B cell (primary cell): Measurements from ENCODE around the gene ADI1. TPM values are rescaled to one million over a fixed set of nuclear protein-coding genes. Genes with fewer than 3 reads are reported as not detected.

Experiments used
- ATAC-seq: fragments of 200-7000 bp; cut with Tn5 transposase; one replicate; pipeline ENCODE4 v1.10.0; 2021; ENCODE audit warnings: low read depth, mild to moderate bottlenecking, moderate number of reproducible peaks, moderate library complexity
- CTCF ChIA-PET: fragments of 350-600 bp; sonication (Branson Sonifier 250); formaldehyde crosslinking; loops from one replicate; lab custom pipeline; 2021; ENCODE audit warnings: antibody characterized with exemption, inconsistent platforms; lab: Charles Lee
- POLR2A ChIA-PET: fragments of 350-600 bp; sonication (Branson Sonifier 250); formaldehyde crosslinking; loops from one replicate; lab custom pipeline; 2021; ENCODE audit warnings: antibody characterized with exemption; lab: Charles Lee
- DNase-seq: peaks from one replicate; pipeline ENCODE4 v3.0.0; 2013
- H2AFZ ChIP-seq: 2 replicates; pipeline ENCODE4 v1.6.1; 2012; ENCODE audit warnings: mild to moderate bottlenecking, low read depth, low read length; ENCODE audit not compliant: insufficient read depth, poor library complexity, severe bottlenecking
- H3K27ac ChIP-seq, 2 donors: 1 replicate in 1 of 2; 2 replicates in 1 of 2; pipeline ENCODE4 v1.5.1; 2012 to 2013; ENCODE audit warnings: low read length in 2 of 2, mild to moderate bottlenecking in 2 of 2, moderate library complexity in 1 of 2
- H3K27me3 ChIP-seq, 4 experiments: fragments of 200-600 bp in 1 of 4; sonication (generic) in 1 of 4; replicated peaks in 1 of 4; 1 replicate in 2 of 4; 2 replicates in 2 of 4; pipeline versions ENCODE4 v1.6.1 to v1.7.0; 2013 to 2016; ENCODE audit warnings: low read length in 3 of 4, mild to moderate bottlenecking in 2 of 4, mixed read lengths in 1 of 4, moderate library complexity in 1 of 4; ENCODE audit not compliant: insufficient read depth in 4 of 4, control insufficient read depth in 3 of 4; ENCODE audit errors: control extremely low read depth in 1 of 4
- H3K36me3 ChIP-seq, 2 experiments: replicated peaks in 1 of 2; 1 replicate in 1 of 2; 2 replicates in 1 of 2; pipeline versions ENCODE4 v1.6.1 to v1.7.1; 2013; ENCODE audit warnings: low read length in 1 of 2; ENCODE audit not compliant: insufficient read depth in 2 of 2, control insufficient read depth in 1 of 2; ENCODE audit errors: control extremely low read depth in 1 of 2, extremely low read depth in 1 of 2
- H3K4me1 ChIP-seq, 2 donors: fragments of 200-600 bp in 1 of 2; sonication (generic) in 1 of 2; 1 replicate in 1 of 2; 2 replicates in 1 of 2; pipeline versions ENCODE4 v1.5.1 to v1.6.1; 2013 to 2017; ENCODE audit warnings: low read length in 2 of 2; ENCODE audit not compliant: control insufficient read depth in 2 of 2, insufficient read depth in 2 of 2
- H3K4me2 ChIP-seq: replicated peaks from 2 replicates; pipeline ENCODE3; 2012; ENCODE audit warnings: mild to moderate bottlenecking, low read depth, low read length; ENCODE audit not compliant: poor library complexity, severe bottlenecking
- H3K4me3 ChIP-seq, 5 experiments: fragments of 200-600 bp in 1 of 5; sonication (generic) in 1 of 5; 1 replicate in 3 of 5; 2 replicates in 2 of 5; pipeline versions ENCODE4 v1.5.1 to v1.7.0; 2011 to 2016; ENCODE audit warnings: low read length in 4 of 5, mild to moderate bottlenecking in 4 of 5, low read depth in 2 of 5, control low read depth in 1 of 5, moderate library complexity in 1 of 5; ENCODE audit not compliant: insufficient read depth in 1 of 5; ENCODE audit errors: control extremely low read depth in 1 of 5, extremely low read depth in 1 of 5
- H3K79me2 ChIP-seq: fragments of 200-600 bp; sonication (generic); one replicate; pipeline ENCODE4 v1.6.0; 2016; ENCODE audit warnings: low read length; ENCODE audit not compliant: control insufficient read depth, insufficient read depth
- H3K9ac ChIP-seq: fragments of 200-600 bp; sonication (generic); 2 replicates; pipeline ENCODE4 v1.6.1; 2017; ENCODE audit warnings: mild to moderate bottlenecking, low read length, moderate library complexity
- H3K9me3 ChIP-seq, 3 donors: one replicate each; pipeline versions ENCODE4 v1.6.1 to v1.7.1; 2013; ENCODE audit warnings: low read length in 2 of 3; ENCODE audit not compliant: control insufficient read depth in 2 of 3, insufficient read depth in 1 of 3; ENCODE audit errors: control extremely low read depth in 1 of 3
- H4K20me1 ChIP-seq: 2 replicates; pipeline ENCODE4 v1.6.0; 2012; ENCODE audit warnings: mild to moderate bottlenecking, low read length; ENCODE audit not compliant: insufficient read depth, control insufficient read depth, poor library complexity, severe bottlenecking
- H3K27ac Mint-ChIP-seq: one replicate; pipeline ENCODE4 v1.8.0; 2021; ENCODE audit warnings: mixed read lengths
- H3K27me3 Mint-ChIP-seq: one replicate; pipeline ENCODE4 v1.8.0; 2021; ENCODE audit warnings: mixed read lengths
- H3K4me1 Mint-ChIP-seq: one replicate; pipeline ENCODE4 v1.8.0; 2021; ENCODE audit warnings: mixed read lengths
- H3K4me3 Mint-ChIP-seq: one replicate; pipeline ENCODE4 v1.8.0; 2021; ENCODE audit warnings: mixed read lengths
- H3K9me3 Mint-ChIP-seq: one replicate; pipeline ENCODE4 v1.8.0; 2022; ENCODE audit warnings: mixed read lengths; ENCODE audit not compliant: insufficient read depth
- EZH2 ChIP-seq: IDR thresholded peaks from 2 replicates; pipeline ENCODE4 v1.6.1; 2012; ENCODE audit warnings: borderline replicate concordance, low read depth, mild to moderate bottlenecking, moderate library complexity, low read length; ENCODE audit not compliant: insufficient read depth, poor library complexity, severe bottlenecking
- WGBS: methylation state at CpG from one replicate; pipeline ENCODE4 v1.1.5; 2013; ENCODE audit warnings: missing lambda C conversion rate; ENCODE audit not compliant: insufficient coverage; 5-methylcytosine and 5-hydroxymethylcytosine counted together
- intact Hi-C: fragments of 100-400 bp; cut with micrococcal nuclease; formaldehyde crosslinking; loops from one replicate; pipeline ENCODE4 v1.10.0; 2022
- polyA plus RNA-seq: library from polyadenylated mRNA; depleted of rRNA; stranded (reverse); fragments of >200 nt; gene quantifications from 2 replicates; pipeline ENCODE4 v1.2.3, GENCODE V29; 2012
- total RNA-seq, 2 donors: library from RNA; stranded (reverse); fragments of 120-200 nt in 1 of 2; gene quantifications; 1 replicate in 1 of 2; 2 replicates in 1 of 2; pipeline versions ENCODE4 v1.2.3 to v1.2.4, GENCODE V29; 2013 to 2022
- TF ChIP-seq, protein P1 (sequence below): fragments of 200-600 bp; IDR thresholded peaks from one replicate; pipeline ENCODE4 v1.8.0; 2022; ENCODE audit warnings: antibody characterized with exemption, mild to moderate bottlenecking

Gene ADI1
- total and polyA plus RNA-seq, 2 donors (not counting 1 experiment from before 2014, with no cell fraction given) = 15.2 to 23.1 TPM

DNA sequence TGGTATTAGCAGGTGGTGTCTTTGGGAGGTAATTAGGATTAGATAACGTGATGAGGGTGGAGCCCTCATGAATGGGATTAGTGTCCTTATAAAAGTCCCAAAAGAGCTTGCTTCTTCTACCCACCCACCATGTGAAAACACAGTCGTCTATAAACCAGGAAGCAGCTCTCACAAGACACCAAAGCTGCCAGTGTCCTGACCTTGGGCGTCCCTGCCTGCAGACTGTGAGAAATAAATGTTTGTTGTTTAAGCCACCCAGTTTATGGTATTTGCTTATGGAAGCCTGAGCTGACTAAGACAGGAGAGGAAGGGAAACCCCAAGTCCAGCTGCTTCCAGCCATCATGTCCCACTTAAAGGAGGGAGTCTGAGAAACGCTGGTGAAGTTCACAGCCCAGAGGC is 13.6 kb downstream of the ADI1 start:
- ChIA-PET CTCF (no interaction called here), POLR2A (no interaction called here)
- Mint-ChIP-seq H3K4me1 (no peaks in the 10 kb centered on the region), H3K27ac (no peak overlapping the region), H3K27me3 (no peaks in the 10 kb centered on the region), H3K4me3 (no peak overlapping the region), H3K9me3 (peaks cover 3% of the 10 kb centered on the region)
- H3K4me3 ChIP-seq = no peak overlapping the region
- intact Hi-C loops = no loop called here
- H3K4me1 ChIP-seq = no peaks in the 10 kb centered on the region
- H3K36me3 ChIP-seq = peaks cover 3 to 35% of the 10 kb centered on the region in 2 experiments
- ATAC-seq (no peak), DNase-seq (no peak)
- no peak overlapping the region for H3K4me2 ChIP-seq
- H3K9ac ChIP-seq = no peak overlapping the region
- H3K27ac ChIP-seq = no peak overlapping the region
- TF ChIP-seq, protein P1, sequence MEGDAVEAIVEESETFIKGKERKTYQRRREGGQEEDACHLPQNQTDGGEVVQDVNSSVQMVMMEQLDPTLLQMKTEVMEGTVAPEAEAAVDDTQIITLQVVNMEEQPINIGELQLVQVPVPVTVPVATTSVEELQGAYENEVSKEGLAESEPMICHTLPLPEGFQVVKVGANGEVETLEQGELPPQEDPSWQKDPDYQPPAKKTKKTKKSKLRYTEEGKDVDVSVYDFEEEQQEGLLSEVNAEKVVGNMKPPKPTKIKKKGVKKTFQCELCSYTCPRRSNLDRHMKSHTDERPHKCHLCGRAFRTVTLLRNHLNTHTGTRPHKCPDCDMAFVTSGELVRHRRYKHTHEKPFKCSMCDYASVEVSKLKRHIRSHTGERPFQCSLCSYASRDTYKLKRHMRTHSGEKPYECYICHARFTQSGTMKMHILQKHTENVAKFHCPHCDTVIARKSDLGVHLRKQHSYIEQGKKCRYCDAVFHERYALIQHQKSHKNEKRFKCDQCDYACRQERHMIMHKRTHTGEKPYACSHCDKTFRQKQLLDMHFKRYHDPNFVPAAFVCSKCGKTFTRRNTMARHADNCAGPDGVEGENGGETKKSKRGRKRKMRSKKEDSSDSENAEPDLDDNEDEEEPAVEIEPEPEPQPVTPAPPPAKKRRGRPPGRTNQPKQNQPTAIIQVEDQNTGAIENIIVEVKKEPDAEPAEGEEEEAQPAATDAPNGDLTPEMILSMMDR = no peak
- TF ChIP-seq EZH2 = no peak
- H3K9me3 ChIP-seq = peaks cover 0 to 4% (median 0%) of the 10 kb centered on the region in 3 donors
- H4K20me1 ChIP-seq = no peaks in the 10 kb centered on the region
- H3K27me3 ChIP-seq = no peaks in the 10 kb centered on the region
- H3K79me2 ChIP-seq = peaks cover 24% of the 10 kb centered on the region
- WGBS = 83% methylated on average over 1 of the region's 4 CpGs
- no peak overlapping the region for H2AFZ ChIP-seq

GRCh38 chr2:3504741-3505140 is 14.6 kb downstream of the ADI1 start:
- WGBS = 100% methylated on average over 4 of the region's 5 CpGs
- no peaks in the 10 kb centered on the region for H3K4me1 Mint-ChIP-seq
- intact Hi-C loops = no loop called here
- peaks cover 3% of the 10 kb centered on the region for H3K9me3 Mint-ChIP-seq
- ATAC-seq (no peak), DNase-seq (no peak)
- Histone ChIP-seq H3K36me3 (peaks cover 3 to 29% of the 10 kb centered on the region in 2 experiments), H3K4me1 (no peaks in the 10 kb centered on the region), H4K20me1 (no peaks in the 10 kb centered on the region), H3K27me3 (no peaks in the 10 kb centered on the region), H3K79me2 (peaks cover 24% of the 10 kb centered on the region), H3K4me3 (no peak overlapping the region), H2AFZ (no peak overlapping the region), H3K9ac (no peak overlapping the region), H3K27ac (no peak overlapping the region), H3K4me2 (no peak overlapping the region), H3K9me3 (peaks cover 0 to 4% (median 0%) of the 10 kb centered on the region in 3 donors)
- no peak overlapping the region for H3K4me3 Mint-ChIP-seq
- TF ChIP-seq EZH2 = no peak
- TF ChIP-seq, protein P1 = no peak
- H3K27me3 Mint-ChIP-seq = no peaks in the 10 kb centered on the region
- POLR2A ChIA-PET = no interaction called here
- no peak overlapping the region for H3K27ac Mint-ChIP-seq
- CTCF ChIA-PET = no interaction called here
